Central memory CD8-positive, alpha-beta T cell (primary cell): Measurements from ENCODE around the gene NKAPD1.

Source experiments
- ATAC-seq: fragments of 150-1000 bp; cut with Tn5 transposase; replicated peaks from 2 replicates; pipeline ENCODE4 v1.10.0; 2022; ENCODE audit warnings: mild to moderate bottlenecking, moderate FRiP score, moderate number of reproducible peaks; ENCODE audit not compliant: poor library complexity, severe bottlenecking; ENCODE audit errors: extremely low read depth
- DNase-seq, 2 donors: peaks; one replicate each; pipeline ENCODE4 v3.0.0; 2021; ENCODE audit warnings: low spot score in 2 of 2
- H3K27ac Mint-ChIP-seq: one replicate; pipeline ENCODE4 v1.8.0; 2022; ENCODE audit warnings: low read depth, mild to moderate bottlenecking, moderate library complexity, mixed read lengths
- H3K27me3 Mint-ChIP-seq: one replicate; pipeline ENCODE4 v1.8.0; 2022; ENCODE audit warnings: mixed read lengths
- H3K36me3 Mint-ChIP-seq: one replicate; pipeline ENCODE4 v1.8.0; 2022; ENCODE audit warnings: mild to moderate bottlenecking, moderate library complexity, mixed read lengths; ENCODE audit not compliant: insufficient read depth
- H3K4me1 Mint-ChIP-seq: one replicate; pipeline ENCODE4 v1.8.0; 2022; ENCODE audit warnings: mixed read lengths
- H3K4me3 Mint-ChIP-seq: one replicate; pipeline ENCODE4 v1.8.0; 2022; ENCODE audit warnings: mild to moderate bottlenecking, moderate library complexity, mixed read lengths
- H3K9me3 Mint-ChIP-seq: one replicate; pipeline ENCODE4 v1.8.0; 2022; ENCODE audit warnings: mixed read lengths

NKAPD1 gene

DNA sequence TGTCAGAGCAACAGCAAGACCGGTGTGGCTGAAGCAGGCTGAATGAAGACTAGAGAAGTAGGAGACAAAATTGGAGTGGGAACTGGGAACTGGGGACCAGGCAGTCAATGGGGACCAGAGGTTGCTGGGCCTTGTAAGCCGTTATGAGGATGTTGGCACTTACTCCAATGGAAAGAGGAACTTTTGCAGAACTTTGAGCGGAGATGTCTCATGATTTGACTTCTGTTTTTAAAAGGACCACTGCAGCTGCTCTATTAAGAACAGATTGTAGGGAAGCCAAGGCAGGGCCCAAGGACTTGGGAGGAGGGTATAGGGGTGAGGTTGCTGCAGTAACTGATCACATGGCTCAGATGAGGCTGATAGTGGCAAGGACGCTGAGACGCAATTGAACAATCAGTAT is 55.6 kb downstream of the NKAPD1 start:
- Mint-ChIP-seq H3K36me3 (peaks cover 2% of the 10 kb centered on the region), H3K27me3 (no peaks in the 10 kb centered on the region), H3K4me3 (no peak overlapping the region), H3K27ac (no peak overlapping the region), H3K4me1 (peaks cover 5% of the 10 kb centered on the region), H3K9me3 (no peaks in the 10 kb centered on the region)
- ATAC-seq (no peak), DNase-seq (no peak)

- Mint-ChIP-seq H3K27me3 (no peaks in the 10 kb centered on the region), H3K27ac (no peak overlapping the region), H3K4me1 (peaks cover 5% of the 10 kb centered on the region), H3K4me3 (no peak overlapping the region), H3K9me3 (no peaks in the 10 kb centered on the region), H3K36me3 (peaks cover 2% of the 10 kb centered on the region)
- DNase-seq = no peak
- ATAC-seq = no peak
Observed at GRCh38 chr11:112132737-112133136, 58.6 kb downstream of the NKAPD1 start.

DNA sequence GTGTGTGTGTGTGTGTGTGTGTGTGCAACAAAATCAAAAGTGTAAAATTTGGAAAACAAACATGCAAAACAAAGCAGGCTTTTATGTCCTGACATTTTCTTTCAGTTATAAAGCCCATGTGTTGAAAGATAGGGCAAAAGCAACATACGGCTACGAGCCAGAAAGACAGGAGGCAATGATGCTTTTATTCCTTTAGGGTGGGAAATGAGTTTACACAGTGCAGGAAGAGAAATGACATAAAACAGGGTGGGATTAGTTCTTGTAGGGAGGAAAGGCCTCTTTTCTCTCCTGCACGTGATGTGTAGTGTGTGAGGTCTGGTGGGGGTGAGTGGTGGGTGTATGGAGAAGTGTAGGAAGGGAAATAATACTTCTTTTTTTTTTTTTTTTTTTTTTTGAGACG is 60.4 kb downstream of the NKAPD1 start:
- ATAC-seq (no peak), DNase-seq (no peak)
- Mint-ChIP-seq H3K27me3 (no peaks in the 10 kb centered on the region), H3K36me3 (peaks cover 2% of the 10 kb centered on the region), H3K27ac (no peak overlapping the region), H3K4me1 (peaks cover 5% of the 10 kb centered on the region), H3K4me3 (no peak overlapping the region), H3K9me3 (no peaks in the 10 kb centered on the region)
